Measurements from ENCODE around the gene SULT4A1.
"Not testable (repeated sequence)": the region's sequence is repeated elsewhere in the genome, so short reads cannot be mapped to it uniquely, and the experiment has no call there.

The SULT4A1 gene

DNA sequence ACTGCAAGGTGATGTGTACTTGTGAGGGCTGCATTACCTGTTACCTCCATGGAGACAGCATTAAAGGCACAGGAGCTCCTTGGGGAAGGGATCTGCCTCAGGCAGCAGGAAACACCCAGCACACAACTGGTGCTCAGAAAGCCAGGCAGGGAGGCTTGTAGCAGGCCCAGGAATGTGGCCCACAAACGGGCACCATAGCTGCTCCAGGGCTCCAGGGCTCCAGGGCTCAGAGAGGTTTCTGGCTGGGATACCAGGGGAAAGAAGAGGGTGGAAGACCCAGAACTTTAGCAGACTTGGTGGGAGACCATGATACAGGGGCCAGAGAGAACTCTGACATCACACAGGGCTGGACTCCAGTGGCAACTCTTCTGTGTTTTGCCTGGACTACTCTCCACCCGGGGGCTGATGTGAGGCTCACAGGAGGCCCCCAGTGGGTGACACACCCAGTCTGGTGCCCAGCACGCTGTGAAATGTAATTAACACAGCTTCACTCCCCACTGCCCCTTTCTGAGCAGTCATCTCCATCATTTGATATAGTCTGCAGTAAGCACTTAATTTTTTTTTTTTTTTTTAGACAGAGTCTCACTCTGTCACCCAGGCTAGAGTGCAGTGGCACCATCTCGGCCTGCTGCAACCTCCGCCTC, 14.7 kb upstream of the SULT4A1 start:
- H3K4me3 ChIP-seq (ENCODE audit: low read depth, low read length) = no peak overlapping the region
- TF ChIP-seq, protein P1, sequence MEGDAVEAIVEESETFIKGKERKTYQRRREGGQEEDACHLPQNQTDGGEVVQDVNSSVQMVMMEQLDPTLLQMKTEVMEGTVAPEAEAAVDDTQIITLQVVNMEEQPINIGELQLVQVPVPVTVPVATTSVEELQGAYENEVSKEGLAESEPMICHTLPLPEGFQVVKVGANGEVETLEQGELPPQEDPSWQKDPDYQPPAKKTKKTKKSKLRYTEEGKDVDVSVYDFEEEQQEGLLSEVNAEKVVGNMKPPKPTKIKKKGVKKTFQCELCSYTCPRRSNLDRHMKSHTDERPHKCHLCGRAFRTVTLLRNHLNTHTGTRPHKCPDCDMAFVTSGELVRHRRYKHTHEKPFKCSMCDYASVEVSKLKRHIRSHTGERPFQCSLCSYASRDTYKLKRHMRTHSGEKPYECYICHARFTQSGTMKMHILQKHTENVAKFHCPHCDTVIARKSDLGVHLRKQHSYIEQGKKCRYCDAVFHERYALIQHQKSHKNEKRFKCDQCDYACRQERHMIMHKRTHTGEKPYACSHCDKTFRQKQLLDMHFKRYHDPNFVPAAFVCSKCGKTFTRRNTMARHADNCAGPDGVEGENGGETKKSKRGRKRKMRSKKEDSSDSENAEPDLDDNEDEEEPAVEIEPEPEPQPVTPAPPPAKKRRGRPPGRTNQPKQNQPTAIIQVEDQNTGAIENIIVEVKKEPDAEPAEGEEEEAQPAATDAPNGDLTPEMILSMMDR (IDR thresholded peaks at IDR 0.05; ENCODE audit: low read depth, low read length) = no peak

DNA sequence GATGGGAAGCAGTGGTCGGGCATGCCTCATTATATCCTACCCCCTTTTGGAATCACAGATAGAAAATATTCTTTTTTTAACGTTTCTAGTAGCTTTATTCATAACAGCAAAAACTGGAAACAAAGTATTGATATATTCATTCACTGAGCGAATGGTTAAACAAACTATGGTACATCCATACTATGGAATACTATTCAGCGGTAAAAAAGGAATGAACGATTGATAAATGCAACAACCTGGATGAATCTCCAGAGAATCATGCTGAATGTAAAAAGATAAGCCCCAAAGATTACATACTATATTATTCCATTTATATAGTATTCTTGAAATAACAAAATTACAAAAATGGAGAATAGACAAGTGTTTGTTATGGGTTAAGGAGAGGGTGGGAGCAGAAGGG, 7.5 kb upstream of the SULT4A1 start:
- H3K4me3 ChIP-seq (ENCODE audit: low read depth, low read length) = no peak overlapping the region

DNA sequence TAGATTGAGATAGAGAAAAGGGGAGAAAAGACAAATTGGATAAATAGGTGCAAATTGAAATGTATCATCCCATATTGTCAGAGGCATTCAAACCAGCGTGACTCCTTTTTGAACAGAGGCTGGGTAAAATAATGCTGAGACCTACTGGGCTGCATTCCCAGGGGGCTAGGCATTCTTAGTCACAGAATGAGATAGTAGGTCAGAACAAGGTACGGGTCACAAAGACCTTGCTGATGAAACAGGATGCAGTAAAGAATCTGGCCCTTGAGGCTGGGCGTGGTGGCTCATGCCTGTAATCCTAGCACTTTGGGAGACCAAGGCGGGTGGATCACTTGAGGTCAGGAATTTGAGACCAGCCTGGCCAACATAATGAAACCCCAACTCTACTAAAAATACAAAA, 6.7 kb upstream of the SULT4A1 start:
- H3K4me3 ChIP-seq (ENCODE audit: low read depth, low read length) = not testable (repeated sequence)

More for the DNA sequence above, 7.5 kb upstream of the SULT4A1 start:
- TF ChIP-seq, protein P1 (IDR thresholded peaks at IDR 0.05; ENCODE audit: low read depth, low read length) = no peak

DNA sequence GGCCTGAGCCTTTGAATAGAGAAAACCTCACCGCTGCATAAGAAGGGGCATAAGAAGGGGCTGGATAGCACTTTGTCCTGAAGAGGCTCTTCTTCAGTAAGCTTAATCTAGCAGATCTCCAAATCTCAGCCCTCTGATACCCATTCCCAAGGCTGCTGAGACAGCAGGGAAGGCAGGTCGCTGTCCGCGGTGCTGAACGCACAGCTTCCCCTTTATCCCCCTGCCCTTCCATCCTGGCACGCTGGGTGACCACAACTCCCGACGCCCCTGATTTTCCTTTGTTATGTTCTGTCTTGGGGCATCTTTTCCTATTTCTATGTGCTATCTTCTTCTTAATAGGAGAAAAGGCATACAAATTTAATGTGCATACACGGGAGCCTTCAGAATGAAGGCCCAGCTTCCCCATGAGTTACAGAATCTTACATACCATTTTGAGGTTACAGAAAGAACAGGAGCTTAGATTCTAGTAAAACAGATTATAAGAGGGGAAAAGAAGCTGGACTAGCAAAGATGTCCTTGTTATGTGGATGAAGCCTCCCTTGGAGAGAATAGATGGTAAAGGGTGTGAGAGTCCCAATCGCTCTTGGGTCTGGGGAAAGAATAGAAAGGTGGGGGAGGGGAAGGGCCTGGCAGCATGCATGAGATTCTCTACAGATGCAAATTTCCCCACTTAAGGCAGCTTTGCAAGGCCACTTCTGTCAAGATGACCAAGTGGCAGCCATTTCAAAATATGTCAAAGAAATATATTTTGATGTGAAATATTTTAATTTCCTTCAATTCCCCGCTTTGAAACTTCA, 5.7 kb upstream of the SULT4A1 start:
- TF ChIP-seq, protein P1 (IDR thresholded peaks at IDR 0.05; ENCODE audit: low read depth, low read length) = no peak
- no peak overlapping the region for H3K4me3 ChIP-seq (ENCODE audit: low read depth, low read length)

DNA sequence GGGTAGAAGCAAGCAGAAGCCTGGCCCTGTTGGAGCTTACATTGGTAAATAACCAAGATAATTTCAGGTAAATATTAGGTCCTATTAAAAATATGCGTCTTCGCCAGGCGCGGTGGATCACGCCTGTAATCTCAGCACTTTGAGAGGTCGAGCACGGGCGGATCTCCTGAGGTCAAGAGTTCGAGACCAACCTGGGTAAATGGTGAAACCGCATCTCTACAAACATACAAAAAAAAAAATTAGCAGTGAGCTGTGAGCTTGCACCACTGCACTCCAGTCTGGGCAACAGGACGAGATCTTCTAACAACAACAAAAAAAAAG, 529 bp upstream of the SULT4A1 start:
- no peak overlapping the region for H3K4me3 ChIP-seq (ENCODE audit: low read depth, low read length)
- TF ChIP-seq, protein P1 (IDR thresholded peaks at IDR 0.05; ENCODE audit: low read depth, low read length) = no peak

DNA sequence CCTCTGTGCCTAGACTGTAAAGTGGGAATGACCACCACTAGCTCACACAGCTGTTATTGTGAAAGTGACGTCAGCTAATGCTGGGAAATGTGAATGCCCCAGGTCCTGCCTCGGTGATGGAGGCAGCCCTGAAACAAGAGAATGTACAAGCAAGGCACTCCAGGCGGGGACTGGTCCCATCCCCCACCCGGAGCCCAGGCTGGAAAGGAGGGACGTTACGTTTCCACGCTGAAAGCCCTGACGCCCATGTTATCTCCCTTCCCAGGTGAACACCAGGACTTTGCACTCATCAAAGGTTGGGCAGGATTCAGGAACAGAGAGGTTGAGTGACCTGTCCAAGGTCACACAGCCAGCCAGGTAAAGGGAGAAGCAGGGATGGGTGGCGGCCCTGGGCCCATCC, 784 bp downstream of the SULT4A1 start:
- TF ChIP-seq, protein P1 (IDR thresholded peaks at IDR 0.05; ENCODE audit: low read depth, low read length) = no peak
- no peak overlapping the region for H3K4me3 ChIP-seq (ENCODE audit: low read depth, low read length)

DNA sequence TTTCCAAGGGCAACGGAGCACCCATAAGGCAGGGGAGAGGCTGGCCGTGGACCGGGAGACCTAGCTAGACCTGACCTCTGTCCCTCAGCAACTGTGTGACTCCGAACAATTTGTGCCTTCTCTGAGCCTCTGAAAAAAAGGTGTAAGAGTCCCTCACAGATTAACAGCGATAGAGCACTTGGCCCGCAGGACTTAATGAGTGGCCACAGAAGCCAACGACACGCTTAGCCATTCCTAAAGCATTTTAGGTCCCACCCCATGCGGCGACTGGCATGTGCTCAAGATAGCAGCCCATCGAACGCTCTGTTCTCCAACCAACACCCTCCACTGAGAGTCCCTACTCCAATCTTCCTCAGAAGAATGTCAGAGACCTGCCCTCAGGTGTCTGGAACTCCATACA, 1.5 kb downstream of the SULT4A1 start:
- TF ChIP-seq, protein P1 (IDR thresholded peaks at IDR 0.05; ENCODE audit: low read depth, low read length) = no peak
- H3K4me3 ChIP-seq (ENCODE audit: low read depth, low read length) = no peak overlapping the region
